IMR-90 (cell line): ENCODE data around the gene GCNT2. TPM values are rescaled to one million over a fixed set of nuclear protein-coding genes. Genes with fewer than 3 reads are reported as not detected.
"Not testable (repeated sequence)": the region's sequence is repeated elsewhere in the genome, so short reads cannot be mapped to it uniquely, and the experiment has no call there.

ENCODE experiments used
- ATAC-seq: fragments of 200-7000 bp; cut with Tn5 transposase; 2 replicates; pipeline ENCODE4 v1.9.1; 2020; ENCODE audit warnings: low read depth, mild to moderate bottlenecking, moderate library complexity
- BruUV-seq: library from RNA; stranded (reverse); fragments of 400-500 nt; replicated peaks from 2 replicates; lab custom pipeline; 2021; lab: Mats Ljungman, UMichigan
- CTCF ChIA-PET: fragments of 300-600 bp; formaldehyde crosslinking; extraction: SDS; loops from one replicate; lab custom pipeline; 2021; ENCODE audit warnings: antibody characterized with exemption; lab: Yijun Ruan, JAX
- POLR2A ChIA-PET: fragments of 300-600 bp; sonication (Branson Sonifier 250); formaldehyde crosslinking; loops from one replicate; lab custom pipeline; 2022; ENCODE audit warnings: antibody characterized with exemption; ENCODE audit not compliant: unreplicated experiment; lab: Charles Lee
- DNase-seq: peaks from one replicate; pipeline ENCODE4 v3.0.0; 2013
- H2AFZ ChIP-seq: replicated peaks from 2 replicates; pipeline ENCODE3; 2013; ENCODE audit warnings: low read length, mild to moderate bottlenecking; ENCODE audit not compliant: poor library complexity
- H2AK5ac ChIP-seq: 2 replicates; pipeline ENCODE4 v1.6.1; 2013; ENCODE audit warnings: low read depth, low read length, inconsistent platforms
- H2AK9ac ChIP-seq: replicated peaks from 2 replicates; pipeline ENCODE3; 2013; ENCODE audit warnings: mild to moderate bottlenecking, low read depth, low read length, moderate library complexity; ENCODE audit not compliant: poor library complexity
- H2BK120ac ChIP-seq: 2 replicates; pipeline ENCODE4 v1.6.1; 2013; ENCODE audit warnings: low read depth, low read length, inconsistent platforms
- H2BK15ac ChIP-seq: 3 replicates; pipeline ENCODE4 v1.6.1; 2013; ENCODE audit warnings: low read depth, low read length, inconsistent platforms
- H2BK20ac ChIP-seq: 2 replicates; pipeline ENCODE4 v1.6.1; 2013; ENCODE audit warnings: low read depth, mild to moderate bottlenecking, inconsistent platforms, low read length, moderate library complexity
- H2BK5ac ChIP-seq: 2 replicates; pipeline ENCODE4 v1.6.1; 2013; ENCODE audit warnings: mild to moderate bottlenecking, low read depth, low read length, inconsistent platforms; ENCODE audit not compliant: poor library complexity, severe bottlenecking
- H3K14ac ChIP-seq: replicated peaks from 2 replicates; pipeline ENCODE4 v1.6.1; 2013; ENCODE audit warnings: low read depth, low read length, inconsistent platforms
- H3K18ac ChIP-seq: 2 replicates; pipeline ENCODE4 v1.6.1; 2013; ENCODE audit warnings: low read depth, low read length, control low read depth
- H3K23ac ChIP-seq: 2 replicates; pipeline ENCODE4 v1.6.1; 2013; ENCODE audit warnings: low read depth, low read length, inconsistent platforms
- H3K27ac ChIP-seq: 2 replicates; pipeline ENCODE4 v1.5.1; 2013; ENCODE audit warnings: mild to moderate bottlenecking, control low read depth, low read length; ENCODE audit not compliant: insufficient read depth
- H3K27me3 ChIP-seq: 2 replicates; pipeline ENCODE4 v1.6.1; 2013; ENCODE audit warnings: low read length; ENCODE audit not compliant: control insufficient read depth, insufficient read depth
- H3K36me3 ChIP-seq: 2 replicates; pipeline ENCODE4 v1.6.1; 2013; ENCODE audit warnings: low read length, mixed read lengths; ENCODE audit not compliant: control insufficient read depth, insufficient read depth
- H3K4ac ChIP-seq: 2 replicates; pipeline ENCODE4 v1.6.1; 2013; ENCODE audit warnings: low read depth, low read length, inconsistent platforms
- H3K4me1 ChIP-seq: 2 replicates; pipeline ENCODE4 v1.6.1; 2013; ENCODE audit warnings: low read length, mixed read lengths; ENCODE audit not compliant: control insufficient read depth, insufficient read depth
- H3K4me2 ChIP-seq: 2 replicates; pipeline ENCODE4 v1.6.1; 2013; ENCODE audit warnings: low read depth, mild to moderate bottlenecking, control low read depth, low read length, moderate library complexity
- H3K4me3 ChIP-seq: 2 replicates; pipeline ENCODE4 v1.5.1; 2013; ENCODE audit warnings: low read depth, mild to moderate bottlenecking, control low read depth, low read length, moderate library complexity; ENCODE audit not compliant: insufficient read depth
- H3K56ac ChIP-seq: 2 replicates; pipeline ENCODE4 v1.6.1; 2013; ENCODE audit warnings: low read length, inconsistent platforms; ENCODE audit not compliant: insufficient read depth; ENCODE audit errors: extremely low read depth
- H3K79me1 ChIP-seq, 2 experiments: 2 replicates each; pipeline ENCODE4 v1.6.1; 2013; ENCODE audit warnings: low read length in 2 of 2, inconsistent platforms in 1 of 2, low read depth in 1 of 2
- H3K9ac ChIP-seq: 2 replicates; pipeline ENCODE4 v1.6.1; 2013; ENCODE audit warnings: low read depth, low read length, control low read depth
- H3K9me1 ChIP-seq: 2 replicates; pipeline ENCODE4 v1.6.1; 2013; ENCODE audit warnings: low read length, inconsistent platforms; ENCODE audit not compliant: insufficient read depth
- H3K9me3 ChIP-seq: 2 replicates; pipeline ENCODE4 v1.6.1; 2013; ENCODE audit warnings: low read length; ENCODE audit not compliant: control insufficient read depth, insufficient read depth
- H4K20me1 ChIP-seq: 2 replicates; pipeline ENCODE4 v1.6.1; 2013; ENCODE audit warnings: low read length, inconsistent platforms; ENCODE audit not compliant: insufficient read depth
- H4K5ac ChIP-seq: 2 replicates; pipeline ENCODE4 v1.6.1; 2013; ENCODE audit warnings: mild to moderate bottlenecking, low read depth, low read length, control low read depth
- H4K8ac ChIP-seq, 2 experiments: 2 replicates each; pipeline ENCODE4 v1.6.1; 2013; ENCODE audit warnings: low read depth in 2 of 2, low read length in 2 of 2, control low read depth in 1 of 2, inconsistent platforms in 1 of 2
- H4K91ac ChIP-seq: 2 replicates; pipeline ENCODE4 v1.6.1; 2013; ENCODE audit warnings: low read depth, low read length, inconsistent platforms; ENCODE audit not compliant: insufficient read depth
- WGBS, 2 experiments: methylation state at CpG; one replicate each; pipeline versions ENCODE4 v1.1.5 to v1.1.7; 2013; ENCODE audit warnings: missing lambda C conversion rate in 2 of 2; ENCODE audit not compliant: insufficient read length in 1 of 2; ENCODE audit errors: extremely low coverage in 2 of 2; 5-methylcytosine and 5-hydroxymethylcytosine counted together
- dilution Hi-C: fragments of 300-500 bp; cut with HindIII; formaldehyde crosslinking; loops from one replicate; pipeline ENCODE4 v1.14.3; 2018; ENCODE audit warnings: low sequenced_read_pairs; ENCODE audit not compliant: unreplicated experiment
- in situ Hi-C: fragments of 300-500 bp; cut with MboI; formaldehyde crosslinking; loops from 3 replicates; pipeline ENCODE4 v1.14.3; 2019; ENCODE audit warnings: low sequenced_read_pairs, inconsistent platforms, mixed read lengths
- intact Hi-C: fragments of 100-400 bp; cut with micrococcal nuclease; formaldehyde crosslinking; loops from 2 replicates; pipeline ENCODE4 v1.10.0; 2022
- polyA plus RNA-seq, 3 experiments: library from polyadenylated mRNA; depleted of rRNA; stranded (reverse); fragments of >200 nt; gene quantifications; 2 replicates each; pipeline ENCODE4 v1.2.3, GENCODE V29; 2012; ENCODE audit warnings: low replicate concordance in 1 of 3
- total RNA-seq: library from RNA; depleted of rRNA; stranded (reverse); fragments of >200 nt; gene quantifications from 2 replicates; pipeline ENCODE4 v1.2.3, GENCODE V29; 2012

Gene GCNT2
- total and polyA plus RNA-seq, 2 of the 4 experiments (the other 2 are of a cell fraction), result 0.34 to 0.90 TPM

DNA sequence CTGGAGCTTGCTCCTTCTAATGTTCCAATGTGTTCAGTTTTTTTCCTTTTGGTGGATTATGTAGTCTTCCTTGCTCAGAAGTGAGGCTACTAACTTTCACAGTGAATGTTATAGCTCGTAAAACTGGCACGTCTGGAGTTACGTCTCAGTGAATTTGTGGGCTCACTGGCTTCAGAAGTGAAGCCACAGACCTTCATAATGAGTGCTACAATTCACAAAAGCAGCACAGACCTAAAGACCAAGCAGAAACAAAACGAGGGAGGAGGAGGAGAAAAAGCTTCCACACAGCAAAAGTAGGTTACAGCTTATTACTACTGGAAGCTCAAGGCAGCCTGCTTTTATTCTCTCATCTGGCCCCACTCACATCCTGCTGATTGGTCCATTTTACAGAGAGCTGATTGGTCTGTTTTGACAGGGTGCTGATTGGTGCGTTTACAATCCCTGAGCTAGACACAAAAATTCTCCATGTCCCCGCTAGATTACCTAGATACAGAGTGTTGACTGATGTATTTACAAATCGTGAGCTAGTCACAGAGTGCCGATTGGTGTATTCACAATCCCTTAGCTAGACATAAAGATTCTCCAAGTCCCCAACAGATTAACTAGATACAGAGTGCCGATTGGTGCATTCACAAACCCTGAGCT, 34.1 kb upstream of the GCNT2 start:
- H3K14ac ChIP-seq, H3K27me3 ChIP-seq, H2BK5ac ChIP-seq, H3K4ac ChIP-seq, H3K9me3 ChIP-seq, ATAC-seq, H2AK9ac ChIP-seq, H3K23ac ChIP-seq, H3K56ac ChIP-seq, H4K8ac ChIP-seq, BruUV-seq, H4K20me1 ChIP-seq, H3K9me1 ChIP-seq, H2AK5ac ChIP-seq, H3K36me3 ChIP-seq, H3K27ac ChIP-seq, H2AFZ ChIP-seq, H3K4me2 ChIP-seq, H2BK120ac ChIP-seq, H2BK20ac ChIP-seq, POLR2A ChIA-PET, H3K79me1 ChIP-seq, H3K4me1 ChIP-seq, DNase-seq, H3K4me3 ChIP-seq, H3K9ac ChIP-seq, H2BK15ac ChIP-seq, H3K18ac ChIP-seq, dilution Hi-C loops, H4K91ac ChIP-seq, intact Hi-C loops, H4K5ac ChIP-seq: not testable (repeated sequence)
- CTCF ChIA-PET, result interaction anchor here (1.4 kb wide), 1 partner anchor 9 kb away, joined by 4 read pairs; no protein-coding TSS in a partner anchor
- WGBS, 2 experiments, result no CpG with 5 or more reads among the region's 9 CpGs
- in situ Hi-C loops, result loop anchor here (25.0 kb wide), 2 partner anchors 575 to 1075 kb away; no protein-coding TSS in a partner anchor
